Loucy (cell line): ENCODE measurements around the gene WWOX.

Experiments
- H2AFZ ChIP-seq: fragments of 200-600 bp; sonication (generic); 2 replicates; pipeline ENCODE4 v1.6.0; 2016; ENCODE audit warnings: antibody characterized with exemption, mild to moderate bottlenecking, low read length, moderate library complexity
- H3F3A ChIP-seq: fragments of 200-600 bp; 2 replicates; pipeline ENCODE4 v1.6.0; 2016; ENCODE audit warnings: antibody characterized with exemption, low read depth, mild to moderate bottlenecking
- H3K27me3 ChIP-seq: fragments of 200-600 bp; sonication (generic); 2 replicates; pipeline ENCODE4 v1.6.1; 2014; ENCODE audit warnings: low read length, mild to moderate bottlenecking; ENCODE audit not compliant: insufficient read depth, poor library complexity, severe bottlenecking
- H3K36me3 ChIP-seq: fragments of 200-600 bp; sonication (generic); 2 replicates; pipeline ENCODE4 v1.6.1; 2016; ENCODE audit warnings: low read length; ENCODE audit not compliant: insufficient read depth
- H3K4me1 ChIP-seq: fragments of 200-600 bp; sonication (generic); 2 replicates; pipeline ENCODE4 v1.5.1; 2014; ENCODE audit warnings: low read length, mild to moderate bottlenecking; ENCODE audit not compliant: insufficient read depth, poor library complexity, severe bottlenecking
- H3K4me2 ChIP-seq: fragments of 200-600 bp; sonication (generic); 2 replicates; pipeline ENCODE4 v1.6.0; 2014; ENCODE audit warnings: antibody characterized with exemption, low read length, low read depth, mild to moderate bottlenecking; ENCODE audit not compliant: poor library complexity, severe bottlenecking
- H3K4me3 ChIP-seq: fragments of 200-600 bp; sonication (generic); 2 replicates; pipeline ENCODE4 v1.5.1; 2014; ENCODE audit warnings: low read length, mild to moderate bottlenecking, mixed read lengths; ENCODE audit not compliant: poor library complexity, severe bottlenecking
- H3K79me2 ChIP-seq: fragments of 200-600 bp; sonication (generic); 2 replicates; pipeline ENCODE4 v1.6.1; 2014; ENCODE audit warnings: low read length; ENCODE audit not compliant: insufficient read depth
- H3K9ac ChIP-seq: fragments of 200-600 bp; sonication (generic); 2 replicates; pipeline ENCODE4 v1.6.0; 2014; ENCODE audit warnings: mild to moderate bottlenecking, low read depth, low read length, moderate library complexity; ENCODE audit not compliant: poor library complexity, severe bottlenecking
- H3K9me2 ChIP-seq: fragments of 200-600 bp; sonication (generic); replicated peaks from 2 replicates; pipeline ENCODE4 v1.6.1; 2016; ENCODE audit warnings: low read depth, low read length, mixed read lengths
- H3K9me3 ChIP-seq: fragments of 200-600 bp; sonication (generic); 2 replicates; pipeline ENCODE4 v1.6.1; 2014; ENCODE audit warnings: mild to moderate bottlenecking, antibody characterized with exemption, low read length, low read depth; ENCODE audit not compliant: insufficient read depth
- H4K20me1 ChIP-seq: fragments of 200-600 bp; sonication (generic); 2 replicates; pipeline ENCODE4 v1.6.0; 2014; ENCODE audit warnings: antibody characterized with exemption, low read length, mild to moderate bottlenecking; ENCODE audit not compliant: insufficient read depth, poor library complexity, severe bottlenecking
- EZH2phosphoT487 ChIP-seq: fragments of 200-600 bp; IDR thresholded peaks from 2 replicates; pipeline ENCODE4 v1.6.1; 2018; ENCODE audit warnings: antibody characterized with exemption, mild to moderate bottlenecking, moderate library complexity, borderline replicate concordance
- TF ChIP-seq, protein P1 (sequence below): fragments of 200-600 bp; sonication (generic); conservative IDR thresholded peaks from 2 replicates; pipeline ENCODE4 v1.5.1; 2014; ENCODE audit warnings: mild to moderate bottlenecking, antibody characterized with exemption, low read length

Gene WWOX

DNA sequence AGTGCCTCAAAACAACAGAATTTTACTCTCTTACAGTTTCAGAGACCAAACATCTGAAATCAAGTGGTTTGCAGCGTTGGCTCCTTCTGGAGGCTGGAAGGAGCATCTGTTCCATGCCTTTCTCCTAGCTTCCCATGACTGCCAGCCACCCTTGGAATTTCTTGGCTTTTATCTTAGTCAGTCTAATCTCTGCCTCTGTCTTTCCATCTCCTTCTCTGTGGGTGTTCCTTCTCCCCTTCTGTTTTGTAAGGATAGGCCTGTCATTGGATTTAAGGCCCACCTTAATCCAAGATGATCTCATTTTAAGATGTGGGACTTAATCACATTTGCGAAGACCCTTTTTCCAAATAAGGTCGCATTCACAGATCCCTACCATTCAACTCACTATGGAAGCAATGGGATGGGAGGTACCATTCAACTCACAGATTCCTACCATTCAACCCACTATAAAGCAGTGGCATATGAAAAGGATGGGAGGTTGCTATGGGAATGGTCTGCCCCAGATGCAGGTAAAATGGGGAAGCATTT lies 321.8 kb downstream of the WWOX start:
- Histone ChIP-seq H3K9me2 (no peaks in the 10 kb centered on the region), H3K36me3 (no peaks in the 10 kb centered on the region), H3K4me3 (no peak overlapping the region), H3K9me3 (no peaks in the 10 kb centered on the region), H3K79me2 (no peaks in the 10 kb centered on the region), H4K20me1 (no peaks in the 10 kb centered on the region), H2AFZ (no peak overlapping the region), H3F3A (no peaks in the 10 kb centered on the region), H3K27me3 (no peaks in the 10 kb centered on the region), H3K4me2 (no peak overlapping the region), H3K4me1 (peaks cover 11% of the 10 kb centered on the region), H3K9ac (no peak overlapping the region)
- TF ChIP-seq EZH2phosphoT487 = no peak
- TF ChIP-seq, protein P1, sequence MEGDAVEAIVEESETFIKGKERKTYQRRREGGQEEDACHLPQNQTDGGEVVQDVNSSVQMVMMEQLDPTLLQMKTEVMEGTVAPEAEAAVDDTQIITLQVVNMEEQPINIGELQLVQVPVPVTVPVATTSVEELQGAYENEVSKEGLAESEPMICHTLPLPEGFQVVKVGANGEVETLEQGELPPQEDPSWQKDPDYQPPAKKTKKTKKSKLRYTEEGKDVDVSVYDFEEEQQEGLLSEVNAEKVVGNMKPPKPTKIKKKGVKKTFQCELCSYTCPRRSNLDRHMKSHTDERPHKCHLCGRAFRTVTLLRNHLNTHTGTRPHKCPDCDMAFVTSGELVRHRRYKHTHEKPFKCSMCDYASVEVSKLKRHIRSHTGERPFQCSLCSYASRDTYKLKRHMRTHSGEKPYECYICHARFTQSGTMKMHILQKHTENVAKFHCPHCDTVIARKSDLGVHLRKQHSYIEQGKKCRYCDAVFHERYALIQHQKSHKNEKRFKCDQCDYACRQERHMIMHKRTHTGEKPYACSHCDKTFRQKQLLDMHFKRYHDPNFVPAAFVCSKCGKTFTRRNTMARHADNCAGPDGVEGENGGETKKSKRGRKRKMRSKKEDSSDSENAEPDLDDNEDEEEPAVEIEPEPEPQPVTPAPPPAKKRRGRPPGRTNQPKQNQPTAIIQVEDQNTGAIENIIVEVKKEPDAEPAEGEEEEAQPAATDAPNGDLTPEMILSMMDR = no peak

DNA sequence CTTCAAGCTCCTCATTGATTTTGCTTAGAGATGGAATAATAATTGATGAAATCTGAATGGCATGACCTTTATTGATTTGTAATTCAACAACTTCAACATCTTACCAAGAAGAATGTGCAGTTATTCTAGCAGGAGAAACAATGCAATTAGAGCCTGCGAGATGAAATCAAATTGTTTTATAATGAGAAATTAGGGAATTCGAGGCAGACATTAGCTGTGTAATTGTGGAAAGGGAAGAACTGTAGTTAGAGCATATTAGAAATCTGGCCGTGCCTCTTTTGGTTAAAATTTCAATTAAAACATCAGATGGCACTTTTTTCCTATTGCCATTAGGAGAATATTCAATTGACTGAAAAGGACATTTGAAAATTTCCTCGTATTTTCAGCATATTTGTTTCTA lies 325.8 kb downstream of the WWOX start:
- no peaks in the 10 kb centered on the region for H3K9me2 ChIP-seq
- H3K27me3 ChIP-seq = no peaks in the 10 kb centered on the region
- H3K9me3 ChIP-seq = no peaks in the 10 kb centered on the region
- H3K36me3 ChIP-seq = no peaks in the 10 kb centered on the region
- no peak overlapping the region for H3K4me2 ChIP-seq
- no peaks in the 10 kb centered on the region for H3K79me2 ChIP-seq
- peaks cover 45% of the 10 kb centered on the region for H3K4me1 ChIP-seq
- H3K4me3 ChIP-seq = no peak overlapping the region
- H3F3A ChIP-seq = peaks cover 13% of the 10 kb centered on the region; the same call in 1 of the 2 replicates
- no peaks in the 10 kb centered on the region for H4K20me1 ChIP-seq
- TF ChIP-seq, protein P1 = no peak
- no peak for TF ChIP-seq EZH2phosphoT487
- H2AFZ ChIP-seq = no peak overlapping the region
- no peak overlapping the region for H3K9ac ChIP-seq

DNA sequence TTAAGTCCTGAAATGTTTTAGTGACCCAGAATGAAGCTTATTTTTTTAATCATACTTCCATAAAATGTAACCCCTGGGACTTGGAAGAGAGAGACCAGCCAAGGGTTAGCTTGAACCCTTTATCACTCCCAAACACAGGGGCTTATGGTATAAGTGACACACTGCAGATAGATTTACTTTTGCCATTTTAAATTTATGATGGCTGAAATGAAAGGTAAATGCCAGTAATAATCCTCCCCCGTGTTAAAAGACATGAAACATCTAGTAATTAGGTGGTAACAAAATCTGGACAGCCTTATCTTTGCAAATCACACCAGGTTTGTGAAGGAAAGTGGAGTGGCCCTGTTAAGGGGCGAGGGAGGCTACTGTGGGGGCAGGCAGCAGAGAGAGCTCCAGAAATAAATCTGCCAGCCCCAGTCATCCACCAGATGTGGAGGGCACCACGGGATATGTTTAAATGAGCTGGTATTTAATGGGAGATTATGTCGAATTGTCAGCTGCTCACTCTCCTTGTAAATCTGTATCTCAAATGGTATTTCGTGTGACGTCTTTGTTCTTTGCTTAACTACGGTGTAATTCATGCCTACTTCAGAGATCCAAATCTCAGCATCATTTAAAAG lies 326.5 kb downstream of the WWOX start:
- no peak for TF ChIP-seq EZH2phosphoT487
- TF ChIP-seq, protein P1 = no peak
- H3K9me3 ChIP-seq = no peaks in the 10 kb centered on the region
- H3K4me2 ChIP-seq = no peak overlapping the region
- no peaks in the 10 kb centered on the region for H3K36me3 ChIP-seq
- H3K79me2 ChIP-seq = no peaks in the 10 kb centered on the region
- no peaks in the 10 kb centered on the region for H3K9me2 ChIP-seq
- peaks cover 13% of the 10 kb centered on the region; the same call in 1 of the 2 replicates for H3F3A ChIP-seq
- H3K4me3 ChIP-seq = no peak overlapping the region
- H3K4me1 ChIP-seq = peaks cover 50% of the 10 kb centered on the region
- H4K20me1 ChIP-seq = no peaks in the 10 kb centered on the region
- no peak overlapping the region for H2AFZ ChIP-seq
- no peaks in the 10 kb centered on the region for H3K27me3 ChIP-seq
- H3K9ac ChIP-seq = no peak overlapping the region
